CD4-positive, alpha-beta T cell treated with Interleukin-12 subunit alpha and Interleukin-12 subunit beta, for 1 hour (primary cell): ENCODE measurements around the gene CTDNEP1.
"Not testable (repeated sequence)": the region's sequence is repeated elsewhere in the genome, so short reads cannot be mapped to it uniquely, and the experiment has no call there.

Experiments
- DNase-seq: peaks from one replicate; pipeline ENCODE4 v3.0.0-alpha.2; 2020

CTDNEP1 gene

DNA sequence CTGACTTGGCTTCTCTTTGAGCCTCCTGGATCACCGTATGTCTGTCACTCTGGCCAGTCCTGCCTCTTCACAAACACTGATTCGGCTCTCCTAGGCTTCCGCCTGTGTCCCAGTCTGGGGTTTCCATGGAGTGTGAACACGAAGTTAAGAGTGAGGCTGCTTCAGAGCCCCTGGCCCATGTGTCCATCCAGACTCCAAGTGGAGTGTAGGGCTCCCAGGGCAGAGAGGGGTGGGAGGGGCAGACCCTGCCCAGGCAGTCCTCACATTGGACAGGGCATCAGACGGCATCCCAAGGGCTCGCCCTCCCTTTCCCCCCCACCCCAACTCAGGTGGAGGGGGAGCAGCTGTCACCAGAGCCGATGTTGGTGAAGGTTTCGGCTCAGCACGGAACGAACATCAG, 7.7 kb downstream of the CTDNEP1 start:
- not testable (repeated sequence) for DNase-seq

- DNase-seq: no peak
Measured at GRCh38 chr17:7243453-7243729, 8.1 kb downstream of the CTDNEP1 start.

DNA sequence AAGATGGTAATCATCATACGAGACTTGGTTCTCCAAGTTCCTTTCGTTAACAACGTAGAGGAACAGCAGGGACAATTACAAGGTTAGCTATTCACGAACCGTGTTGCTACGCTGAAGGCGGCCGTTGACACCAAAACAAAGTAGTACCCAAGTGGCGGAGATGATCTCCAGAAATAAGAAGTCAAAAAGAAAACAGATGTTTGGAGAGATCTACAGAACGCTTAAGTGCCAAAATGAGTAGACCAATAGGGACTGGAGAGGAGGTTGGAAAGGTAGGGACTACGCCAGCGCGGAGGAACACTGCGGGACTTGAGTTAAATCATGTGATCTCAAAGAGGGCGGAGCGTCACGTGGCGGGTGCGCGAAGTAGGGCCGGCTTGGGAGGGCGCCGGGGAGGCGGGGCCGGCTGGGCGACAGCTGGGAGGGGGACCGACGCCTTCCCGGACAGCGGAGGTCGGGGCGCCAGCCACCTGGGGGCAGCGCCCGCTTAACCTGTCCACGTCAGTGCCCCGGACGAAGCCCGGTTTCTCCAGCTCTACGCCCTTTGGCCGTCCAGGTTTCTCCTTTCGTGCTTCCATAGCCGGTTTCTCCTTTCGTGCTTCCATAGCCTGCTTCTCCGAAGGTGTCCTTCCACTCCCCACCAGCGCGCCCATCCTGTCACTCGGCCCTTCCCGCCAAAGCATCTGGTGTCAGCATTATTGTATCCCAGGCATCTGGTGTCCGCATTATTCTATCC, 8.6 kb downstream of the CTDNEP1 start:
- DNase-seq: peak; percentile 94

GRCh38 chr17:7241783-7242716, 9.5 kb downstream of the CTDNEP1 start, which contains the start of gene GABARAP:
Gene GABARAP (minus strand): TSS chr17:7242449. CDS start chr17:7242330, 119 bp downstream.
- DNase-seq: peak; percentile 94

DNA sequence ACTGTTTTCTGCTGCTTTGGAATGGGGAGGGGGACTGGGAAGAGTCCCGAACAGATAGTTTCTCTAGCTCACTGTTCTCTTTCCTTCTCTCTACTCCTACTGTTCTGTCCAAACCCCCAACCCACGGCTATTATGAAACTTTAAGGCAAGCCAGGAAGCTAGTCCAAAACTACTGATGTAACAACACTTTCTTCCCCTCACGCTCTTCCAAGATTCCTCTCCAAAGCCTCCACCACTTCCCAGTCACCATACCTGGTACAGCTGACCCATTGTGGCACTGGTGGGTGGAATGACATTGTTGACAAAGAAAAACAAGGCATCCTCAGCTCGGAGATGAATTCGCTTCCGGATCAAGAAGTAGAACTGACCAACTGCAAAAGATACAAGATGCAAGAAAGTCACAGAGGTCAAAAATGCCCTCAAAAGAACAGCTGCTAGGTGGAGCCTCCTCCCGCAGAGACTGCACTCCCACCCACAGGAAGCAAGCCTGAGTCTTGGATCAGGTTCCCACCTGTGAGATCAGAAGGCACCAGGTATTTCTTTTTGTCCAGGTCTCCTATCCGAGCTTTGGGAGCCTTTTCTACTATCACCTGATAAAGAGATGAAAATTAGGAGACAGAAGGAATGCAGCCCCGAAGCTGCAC, 10.3 kb downstream of the CTDNEP1 start:
- DNase-seq: no peak

DNA sequence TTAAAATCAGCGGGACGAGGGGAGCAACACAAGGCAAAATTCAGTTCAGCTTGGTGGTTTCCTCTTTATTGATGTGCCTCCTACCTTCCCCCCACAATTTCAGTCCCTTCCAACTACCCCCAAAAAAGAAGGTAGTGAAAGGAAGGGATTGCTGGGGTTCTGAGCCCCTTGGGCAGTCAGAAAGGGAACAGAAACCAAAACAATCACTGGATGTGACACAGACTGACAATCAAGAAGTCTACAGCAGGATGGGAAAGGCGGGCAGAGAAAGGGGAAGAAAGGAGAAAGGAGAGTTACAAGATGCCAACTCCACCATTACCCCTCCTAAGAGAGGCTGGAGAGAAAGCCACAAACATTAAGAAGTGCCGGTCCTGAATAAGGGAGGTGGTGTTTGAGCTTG, 11.2 kb downstream of the CTDNEP1 start:
- DNase-seq: no peak

DNA sequence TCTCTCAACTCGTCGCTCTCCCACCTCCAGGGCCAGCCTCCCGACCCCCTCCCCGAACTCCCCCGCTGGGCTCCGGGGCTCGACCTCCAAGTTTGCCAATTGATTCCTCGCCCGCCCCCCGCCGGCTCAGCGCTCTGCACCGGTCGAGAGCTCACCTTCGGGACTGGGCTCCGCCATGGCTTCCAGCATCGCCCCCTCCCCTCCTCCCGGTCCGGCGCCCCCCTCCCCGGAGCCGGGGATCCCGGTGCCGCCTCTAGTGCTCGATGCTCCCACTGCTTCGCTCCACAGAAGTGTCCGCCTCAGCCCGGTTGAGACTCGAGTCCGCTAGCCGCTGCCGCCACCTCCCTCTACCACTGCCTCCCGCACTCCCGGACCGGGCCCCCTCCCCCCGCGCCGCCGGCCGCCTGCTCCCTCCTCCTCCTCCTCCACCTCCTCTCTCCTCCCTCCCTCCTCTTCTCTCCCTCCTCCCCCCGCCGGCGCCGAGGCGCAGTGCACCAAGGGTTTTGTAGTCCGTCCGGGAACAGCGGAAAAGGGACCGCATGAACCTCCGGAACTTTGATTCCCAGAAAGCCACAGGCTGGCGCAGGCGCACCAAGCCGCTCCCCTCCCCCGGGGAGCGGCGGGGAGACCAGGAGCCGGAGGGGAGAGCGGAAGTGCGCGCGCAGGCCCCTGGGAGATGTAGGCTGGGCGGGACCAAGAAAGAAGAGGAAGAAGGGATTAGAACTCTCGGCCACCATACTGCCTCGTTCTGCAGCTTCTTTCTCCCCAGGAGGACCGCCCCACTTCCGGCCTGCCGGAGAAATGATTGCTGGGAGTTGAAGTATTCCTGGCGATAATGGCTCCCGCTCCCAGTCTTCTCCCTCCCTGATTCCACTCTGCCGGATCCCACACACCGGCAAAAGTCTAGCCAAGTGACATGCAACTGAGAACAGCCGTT, 12.2 kb downstream of the CTDNEP1 start, which contains the start of gene PHF23:
PHF23 (minus strand) TSS at position 367 of the 937 bp plus-strand sequence; CDS start at position 189, 178 bp downstream.
- DNase-seq: peak; percentile 99

GRCh38 chr17:7238420-7239090, 13.0 kb downstream of the CTDNEP1 start:
- peak; percentile 58 for DNase-seq

GRCh38 chr17:7237761-7238419, 13.6 kb downstream of the CTDNEP1 start:
- DNase-seq: peak; percentile 90

DNA sequence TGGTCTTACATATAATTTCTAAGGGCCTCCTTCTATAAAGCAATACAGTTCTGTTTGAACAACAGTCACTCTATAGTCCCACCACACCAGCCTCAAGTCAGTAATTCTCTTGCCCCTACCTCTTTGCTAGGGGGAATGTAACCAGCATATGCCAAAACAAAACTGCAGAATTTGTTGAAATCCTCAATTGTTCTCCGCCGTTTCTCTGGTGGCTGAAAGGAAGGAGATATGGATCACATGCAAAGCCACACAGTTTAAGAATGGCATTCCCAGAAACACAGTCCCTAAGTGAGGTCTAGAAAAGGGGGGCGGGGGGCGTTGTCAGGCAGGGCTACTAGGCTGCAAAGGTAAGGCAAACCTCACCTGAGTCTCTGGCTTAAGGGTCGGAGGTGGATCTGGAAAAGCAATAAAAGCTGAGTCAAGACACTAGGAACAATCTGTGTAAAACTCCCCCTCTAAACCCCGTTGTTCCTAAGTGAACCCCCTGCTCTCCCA, 14.2 kb downstream of the CTDNEP1 start:
- DNase-seq: no peak

DNA sequence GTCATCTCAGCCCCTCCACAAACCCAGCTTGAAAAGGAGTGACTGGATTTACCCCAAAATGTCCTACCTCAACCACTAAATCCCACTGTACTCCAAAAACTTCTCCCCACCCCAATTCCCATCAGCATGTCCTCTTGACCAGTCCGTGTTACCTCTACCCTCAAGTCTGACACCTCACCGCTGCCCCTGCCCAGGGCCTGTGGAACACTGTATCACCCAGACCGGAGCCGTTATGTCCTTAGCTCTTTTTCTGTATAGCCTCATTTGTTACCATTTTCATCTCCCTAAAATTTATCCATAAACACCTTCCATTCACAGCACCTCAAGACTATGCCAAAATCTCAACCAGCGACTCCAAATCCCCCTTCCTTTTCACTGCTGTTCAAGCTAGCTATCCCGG, 14.7 kb downstream of the CTDNEP1 start:
- DNase-seq: no peak

- no peak for DNase-seq
Measured at GRCh38 chr17:7235693-7236665, 15.6 kb downstream of the CTDNEP1 start.

GRCh38 chr17:7234083-7234951, 17.2 kb downstream of the CTDNEP1 start, which contains the start of gene DVL2:
Gene DVL2 (minus strand): TSS chr17:7234517. CDS start chr17:7234262, 255 bp downstream.
- peak; percentile 96 for DNase-seq

GRCh38 chr17:7233701-7234082, 17.8 kb downstream of the CTDNEP1 start:
- no peak for DNase-seq

DNA sequence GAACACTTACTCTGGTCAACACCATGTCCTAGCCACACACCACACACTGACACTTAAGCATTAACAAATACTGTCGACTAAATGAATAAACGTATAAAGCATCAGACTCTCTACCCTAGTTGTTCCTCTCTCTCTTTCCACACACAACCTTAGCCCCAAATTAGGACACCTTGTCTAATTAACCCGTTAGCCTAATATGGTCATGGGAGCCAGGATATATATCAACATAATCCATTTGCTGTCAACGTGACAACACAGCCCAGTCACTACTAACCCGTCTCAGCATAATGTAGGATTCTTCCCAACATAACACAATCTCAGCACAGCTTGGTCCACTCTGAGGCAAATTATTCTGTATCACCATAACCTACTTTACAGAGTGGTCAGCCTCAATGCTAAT, 19.4 kb downstream of the CTDNEP1 start:
- no peak for DNase-seq

DNA sequence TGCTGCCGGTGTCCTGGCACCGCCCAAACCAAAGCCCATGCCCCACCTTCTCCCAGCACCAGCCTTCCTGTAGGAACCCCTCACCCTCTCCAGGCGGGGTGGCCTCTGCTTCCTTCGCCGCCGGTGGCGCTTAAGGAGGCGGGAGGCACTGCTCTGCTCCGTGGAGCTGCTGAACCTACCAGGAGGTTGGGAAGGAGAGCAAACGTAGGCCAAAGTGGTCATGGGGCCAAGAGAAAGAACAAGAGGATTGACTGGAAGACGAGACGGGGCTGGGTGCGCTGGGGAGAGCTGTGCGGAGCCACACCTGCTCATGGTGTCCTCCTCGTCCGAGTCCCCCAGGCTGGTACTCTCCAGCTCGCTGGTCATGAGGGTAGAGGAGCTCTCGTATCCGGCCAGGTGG, 22.0 kb downstream of the CTDNEP1 start:
- no peak for DNase-seq

GRCh38 chr17:7228920-7229319, 22.6 kb downstream of the CTDNEP1 start:
- no peak for DNase-seq
